Epithelial cell of prostate (primary cell): ENCODE measurements around the gene CLEC11A.
"Not testable (repeated sequence)": the region's sequence is repeated elsewhere in the genome, so short reads cannot be mapped to it uniquely, and the experiment has no call there.

Experiments
- DNase-seq: peaks from one replicate; pipeline ENCODE4 v3.0.0-alpha.2; 2011; ENCODE audit warnings: low read depth, low spot score
- H3K27ac ChIP-seq: fragments of 450-650 bp; 2 replicates; pipeline ENCODE4 v1.5.1; 2017; ENCODE audit warnings: mild to moderate bottlenecking

The CLEC11A gene

GRCh38 chr19:50721441-50722137 is 1.6 kb upstream of the CLEC11A start:
- DNase-seq = no peak
- no peak overlapping the region for H3K27ac ChIP-seq

- H3K27ac ChIP-seq = no peak overlapping the region
- no peak for DNase-seq
These were observed 757 bp upstream of the CLEC11A start for GRCh38 chr19:50722201-50723013.

- no peak overlapping the region for H3K27ac ChIP-seq
- DNase-seq = no peak
These were observed 764 bp downstream of the CLEC11A start for GRCh38 chr19:50723735-50724521.

- peak; percentile 95 for DNase-seq
- H3K27ac ChIP-seq = peak overlapping the region; percentile 41
These were observed 1.5 kb downstream of the CLEC11A start for GRCh38 chr19:50724522-50725217.

- peak overlapping the region; percentile 41 for H3K27ac ChIP-seq
- no peak for DNase-seq
These were observed 2.2 kb downstream of the CLEC11A start for GRCh38 chr19:50725218-50725910.

- no peak overlapping the region for H3K27ac ChIP-seq
- no peak for DNase-seq
These were observed 2.7 kb downstream of the CLEC11A start for GRCh38 chr19:50725911-50726230.

- no peak for DNase-seq
- H3K27ac ChIP-seq = no peak overlapping the region
These were observed 5.0 kb downstream of the CLEC11A start for GRCh38 chr19:50728084-50728737.

GRCh38 chr19:50729894-50730293 is 6.7 kb downstream of the CLEC11A start:
- H3K27ac ChIP-seq = no peak overlapping the region
- DNase-seq = no peak

GRCh38 chr19:50735869-50736268 is 12.7 kb downstream of the CLEC11A start:
- no peak overlapping the region for H3K27ac ChIP-seq

GRCh38 chr19:50736338-50736737 is 13.2 kb downstream of the CLEC11A start:
- H3K27ac ChIP-seq = no peak overlapping the region
- no peak for DNase-seq

More at GRCh38 chr19:50735869-50736268, 12.7 kb downstream of the CLEC11A start:
- no peak for DNase-seq

- H3K27ac ChIP-seq = no peak overlapping the region
- DNase-seq = no peak
These were observed 16.2 kb downstream of the CLEC11A start for GRCh38 chr19:50739132-50739913.

- H3K27ac ChIP-seq = no peak overlapping the region
- no peak for DNase-seq
These were observed 16.8 kb downstream of the CLEC11A start for GRCh38 chr19:50739914-50740426.

GRCh38 chr19:50741179-50741933 is 18.2 kb downstream of the CLEC11A start:
- H3K27ac ChIP-seq = no peak overlapping the region
- DNase-seq = no peak

- no peak for DNase-seq
- no peak overlapping the region for H3K27ac ChIP-seq
These were observed 20.4 kb downstream of the CLEC11A start for GRCh38 chr19:50743537-50743936.

GRCh38 chr19:50745221-50745620 is 22.1 kb downstream of the CLEC11A start:
- DNase-seq = no peak
- no peak overlapping the region for H3K27ac ChIP-seq

GRCh38 chr19:50747141-50747540 is 24.0 kb downstream of the CLEC11A start:
- DNase-seq, H3K27ac ChIP-seq: not testable (repeated sequence)

- DNase-seq = no peak
These were observed 26.3 kb downstream of the CLEC11A start for GRCh38 chr19:50749490-50749889.

GRCh38 chr19:50750010-50750409 is 26.8 kb downstream of the CLEC11A start:
- H3K27ac ChIP-seq = no peak overlapping the region
- no peak for DNase-seq

More at GRCh38 chr19:50749490-50749889, 26.3 kb downstream of the CLEC11A start:
- no peak overlapping the region for H3K27ac ChIP-seq
